ENCODE results near the gene FBLN7.
"Not testable (repeated sequence)": the region's sequence is repeated elsewhere in the genome, so short reads cannot be mapped to it uniquely, and the experiment has no call there.

The FBLN7 gene

DNA sequence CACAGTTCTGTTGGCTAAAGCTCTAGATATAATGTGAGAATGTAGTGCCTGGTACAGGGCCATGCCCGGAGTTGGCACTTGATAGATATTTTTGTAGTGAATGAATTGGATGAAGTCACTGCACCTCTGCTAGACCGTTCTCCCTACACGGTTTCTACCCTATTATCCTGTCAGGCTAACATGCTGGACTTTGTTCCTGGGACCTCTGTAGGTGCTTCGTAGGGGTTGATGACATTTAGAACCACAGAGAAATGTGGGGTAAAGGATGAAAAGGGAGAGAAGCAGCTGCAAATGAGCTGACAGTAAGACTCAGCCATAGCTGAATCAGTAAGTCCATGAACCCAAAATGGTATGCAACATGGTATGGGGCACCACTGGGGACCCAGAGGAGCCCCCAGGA is 4.1 kb upstream of the FBLN7 start:
- DNase-seq (ENCODE audit: insufficient read length, low spot score): no peak
- no peak for FAIRE-seq
- TF ChIP-seq POLR2A (IDR thresholded peaks at IDR 0.05; ENCODE audit: low read depth, low read length): no peak

DNA sequence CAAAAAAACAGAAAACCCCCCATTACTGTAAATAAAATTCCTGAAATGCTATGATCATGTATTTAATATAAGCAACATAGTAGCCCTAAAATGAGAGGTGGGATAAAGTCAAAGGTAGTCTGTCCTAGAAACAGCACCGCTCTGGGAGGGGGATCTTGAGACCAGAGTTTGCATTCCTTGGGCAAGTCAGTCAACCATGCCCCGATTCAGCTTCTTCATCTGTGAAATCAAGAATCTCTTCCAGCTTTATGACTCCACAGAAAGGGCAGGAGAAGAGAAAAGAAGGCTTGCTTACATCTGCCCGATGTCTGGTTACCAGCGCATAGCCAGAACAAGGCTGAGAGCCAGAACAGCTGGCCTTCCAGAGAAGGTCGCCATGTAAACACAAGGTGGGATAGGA is 2.1 kb upstream of the FBLN7 start:
- DNase-seq (ENCODE audit: insufficient read length, low spot score) (no peak), FAIRE-seq (no peak)
- TF ChIP-seq POLR2A (IDR thresholded peaks at IDR 0.05; ENCODE audit: low read depth, low read length): no peak

DNA sequence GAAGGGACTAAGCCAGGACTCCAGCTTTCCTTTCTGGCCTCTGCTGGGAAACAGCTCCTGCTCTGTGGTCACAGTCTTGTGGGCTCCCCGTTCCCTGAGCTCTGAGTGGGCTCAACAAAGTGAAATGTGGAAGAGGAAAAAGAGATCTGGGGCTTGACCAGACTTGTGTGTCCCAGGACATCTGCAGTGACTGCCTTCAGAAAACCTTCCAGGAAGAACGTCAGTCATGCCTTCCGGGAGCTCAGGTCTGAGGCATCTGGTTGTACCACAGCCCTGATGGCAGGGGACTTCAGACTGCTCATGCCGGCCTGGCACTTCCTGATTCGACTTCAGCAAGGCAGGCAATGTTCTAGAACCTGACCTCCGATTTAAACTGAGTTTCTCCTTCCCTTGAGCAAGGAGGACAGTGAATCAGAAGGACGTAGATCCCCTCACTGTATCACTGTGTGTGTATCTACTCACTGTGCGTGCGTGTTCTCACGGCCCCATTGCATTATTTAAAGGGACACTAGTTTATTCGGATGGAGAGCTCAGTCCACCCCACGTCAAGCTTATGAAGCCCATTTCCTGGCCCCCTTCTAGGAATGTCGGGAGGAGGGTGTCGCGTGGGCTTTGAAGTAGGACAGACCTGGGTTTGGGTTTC is 548 bp upstream of the FBLN7 start:
- DNase-seq (ENCODE audit: insufficient read length, low spot score): no peak
- TF ChIP-seq POLR2A (IDR thresholded peaks at IDR 0.05; ENCODE audit: low read depth, low read length): no peak
- FAIRE-seq: no peak

GRCh38 chr2:112139033-112139614 is 939 bp downstream of the FBLN7 start:
- DNase-seq (ENCODE audit: insufficient read length, low spot score); FAIRE-seq: not testable (repeated sequence)
- TF ChIP-seq POLR2A (IDR thresholded peaks at IDR 0.05; ENCODE audit: low read depth, low read length): 0 out of 2 replicates have a peak, but pooled peaks have one; percentile 22

DNA sequence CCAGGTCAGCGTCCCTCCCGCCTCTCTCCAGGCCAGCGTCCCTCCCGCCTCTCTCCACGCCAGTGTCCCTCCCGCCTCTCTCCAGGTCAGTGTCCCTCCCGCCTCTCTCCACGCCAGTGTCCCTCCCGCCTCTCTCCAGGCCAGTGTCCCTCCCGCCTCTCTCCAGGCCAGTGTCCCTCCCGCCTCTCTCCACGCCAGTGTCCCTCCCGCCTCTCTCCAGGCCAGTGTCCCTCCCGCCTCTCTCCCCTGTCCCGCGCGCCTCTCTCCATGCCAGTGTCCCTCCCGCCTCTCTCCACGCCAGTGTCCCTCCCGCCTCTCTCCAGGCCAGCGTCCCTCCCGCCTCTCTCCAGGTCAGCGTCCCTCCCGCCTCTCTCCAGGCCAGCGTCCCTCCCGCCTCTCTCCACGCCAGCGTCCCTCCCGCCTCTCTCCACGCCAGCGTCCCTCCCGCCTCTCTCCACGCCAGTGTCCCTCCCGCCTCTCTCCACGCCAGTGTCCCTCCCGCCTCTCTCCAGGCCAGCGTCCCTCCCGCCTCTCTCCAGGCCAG is 1.5 kb downstream of the FBLN7 start:
- FAIRE-seq; DNase-seq (ENCODE audit: insufficient read length, low spot score): not testable (repeated sequence)

GRCh38 chr2:112140205-112140802 is 2.1 kb downstream of the FBLN7 start:
- TF ChIP-seq POLR2A (IDR thresholded peaks at IDR 0.05; ENCODE audit: low read depth, low read length): no peak
- no peak for FAIRE-seq
- DNase-seq (ENCODE audit: insufficient read length, low spot score): no peak

GRCh38 chr2:112140899-112141625 is 2.9 kb downstream of the FBLN7 start:
- no peak for DNase-seq (ENCODE audit: insufficient read length, low spot score)
- FAIRE-seq: no peak
- no peak for TF ChIP-seq POLR2A (IDR thresholded peaks at IDR 0.05; ENCODE audit: low read depth, low read length)

DNA sequence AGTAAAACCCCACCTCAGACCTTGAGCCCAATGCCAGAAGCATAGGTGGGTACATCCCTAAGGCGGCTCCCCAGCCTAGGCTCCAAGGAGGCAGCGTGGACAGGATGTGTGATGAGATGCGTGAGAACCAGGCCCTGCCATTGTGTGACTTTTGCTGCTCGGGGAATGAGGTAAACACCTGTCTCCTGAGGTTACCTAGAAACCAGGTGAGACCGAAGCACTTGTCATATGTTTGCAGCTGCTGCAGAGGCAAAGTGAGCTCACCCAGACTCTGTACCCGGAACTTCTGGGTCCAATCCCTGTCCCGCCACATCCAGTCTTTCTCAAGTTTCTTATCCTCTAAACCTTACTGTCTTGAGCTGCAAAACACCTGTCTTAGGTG is 3.4 kb downstream of the FBLN7 start:
- DNase-seq (ENCODE audit: insufficient read length, low spot score) (no peak), FAIRE-seq (no peak)
- TF ChIP-seq POLR2A (IDR thresholded peaks at IDR 0.05; ENCODE audit: low read depth, low read length): no peak

DNA sequence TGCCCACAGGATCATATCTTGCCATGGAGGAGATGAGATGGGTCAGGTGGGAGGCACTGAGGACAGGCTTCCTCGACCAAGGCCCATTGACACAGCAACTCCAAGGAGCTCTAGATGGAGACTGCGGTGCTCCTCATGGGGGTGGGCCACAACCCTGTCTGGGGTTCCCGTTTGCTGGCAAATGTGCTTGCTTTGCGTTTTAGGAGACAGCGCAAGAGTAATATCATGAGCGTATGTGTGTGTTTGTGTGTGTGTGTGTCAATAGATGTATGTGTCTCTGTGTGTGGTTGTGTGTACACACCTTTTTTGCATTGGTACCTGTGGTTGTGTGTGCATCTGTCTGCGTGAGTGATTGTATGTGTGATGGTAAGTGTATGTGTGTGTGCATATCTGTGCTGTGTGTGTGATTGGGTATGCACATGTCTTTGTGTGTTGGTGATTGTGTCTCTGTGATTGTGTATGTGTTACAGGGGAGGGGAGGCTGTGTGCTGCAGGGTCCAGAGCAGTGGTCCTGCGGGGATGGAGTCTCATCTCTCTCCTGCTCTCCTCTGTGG is 4.4 kb downstream of the FBLN7 start:
- FAIRE-seq: no peak
- no peak for TF ChIP-seq POLR2A (IDR thresholded peaks at IDR 0.05; ENCODE audit: low read depth, low read length)
- no peak for DNase-seq (ENCODE audit: insufficient read length, low spot score)

DNA sequence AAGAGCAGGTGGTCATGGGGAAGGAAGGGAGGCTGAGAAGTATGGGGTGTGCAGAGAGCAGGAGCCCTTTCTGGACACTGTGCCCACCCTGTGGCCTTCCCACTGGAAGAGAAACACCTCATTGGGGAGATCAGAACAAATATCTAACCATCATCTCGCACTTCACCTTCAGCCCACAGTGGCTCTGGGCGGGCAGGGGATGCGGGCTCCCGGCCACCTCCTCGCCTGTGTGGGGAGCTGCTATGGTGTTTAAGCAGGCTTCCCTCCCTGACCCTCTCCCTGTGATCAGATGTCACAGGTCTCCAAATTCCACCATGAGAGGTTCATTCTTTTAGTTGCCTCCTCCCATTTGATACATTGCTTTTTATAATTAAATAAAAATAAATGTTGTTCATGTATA is 5.0 kb downstream of the FBLN7 start:
- FAIRE-seq (no peak), DNase-seq (ENCODE audit: insufficient read length, low spot score) (no peak)
- TF ChIP-seq POLR2A (IDR thresholded peaks at IDR 0.05; ENCODE audit: low read depth, low read length): no peak

DNA sequence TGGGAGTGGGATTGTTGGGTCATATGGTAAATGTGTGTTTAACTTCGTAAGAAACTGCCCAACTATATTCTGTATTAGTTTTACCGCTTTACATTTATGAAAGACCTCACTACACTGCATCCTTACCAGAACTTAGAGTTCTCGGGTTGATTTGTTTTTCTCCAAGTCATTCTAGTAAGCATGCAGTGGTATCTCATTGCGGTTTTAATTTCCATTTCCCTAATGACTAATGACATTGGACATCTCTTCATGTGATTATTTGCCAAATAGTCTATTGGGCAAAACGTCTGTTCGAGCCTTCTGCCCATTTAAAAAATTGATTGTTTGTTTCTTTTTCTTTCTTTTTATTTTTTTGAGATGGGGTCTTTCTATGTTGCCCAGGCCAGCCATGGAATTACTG is 6.8 kb downstream of the FBLN7 start:
- no peak for FAIRE-seq

GRCh38 chr2:112147382-112148168 is 9.4 kb downstream of the FBLN7 start:
- DNase-seq (ENCODE audit: insufficient read length, low spot score): no peak
- TF ChIP-seq POLR2A (IDR thresholded peaks at IDR 0.05; ENCODE audit: low read depth, low read length): no peak
- FAIRE-seq: no peak

More for the DNA sequence above, 6.8 kb downstream of the FBLN7 start:
- TF ChIP-seq POLR2A (IDR thresholded peaks at IDR 0.05; ENCODE audit: low read depth, low read length): no peak
- DNase-seq (ENCODE audit: insufficient read length, low spot score): no peak

DNA sequence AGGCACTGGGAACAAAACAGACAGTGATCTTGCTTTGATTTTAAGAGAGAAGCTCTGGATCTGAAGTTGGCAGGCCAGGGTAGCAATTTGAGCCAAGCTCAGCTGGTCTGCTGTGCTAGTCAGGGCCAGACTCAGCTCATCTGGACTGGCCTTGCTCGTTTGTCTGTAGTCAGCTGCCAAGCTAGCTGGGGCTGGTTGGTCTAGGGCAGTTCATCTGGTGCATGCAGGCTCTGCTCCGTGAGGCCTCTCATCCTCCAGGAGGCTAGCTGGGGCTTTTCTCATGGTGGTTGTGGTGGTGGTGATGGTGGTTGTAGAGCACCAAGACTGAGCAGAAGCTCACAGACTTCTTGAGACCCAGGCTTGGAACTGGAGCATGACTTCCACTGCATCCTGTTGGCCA is 10.3 kb downstream of the FBLN7 start:
- DNase-seq (ENCODE audit: insufficient read length, low spot score) (no peak), FAIRE-seq (no peak)
- TF ChIP-seq POLR2A (IDR thresholded peaks at IDR 0.05; ENCODE audit: low read depth, low read length): no peak

Data from H54 (cell line).